ENCODE results near the gene ENPP3.

GRCh38 chr6:131658287-131658686, 21.2 kb downstream of the ENPP3 start:
- no peak for TF ChIP-seq FOXJ3 (CRISPR knock-in tag; IDR thresholded peaks at IDR 0.05; ENCODE audit: borderline replicate concordance)
- TF ChIP-seq NR3C1 (CRISPR knock-in tag; conservative IDR thresholded peaks at IDR 0.05; ENCODE audit: low read depth) = no peak
- no peak for TF ChIP-seq CTCF (IDR thresholded peaks at IDR 0.05)

Data from WTC11 (cell line).